Activated T-cell treated with anti-CD3 and anti-CD28 coated beads for 4 hours (primary cell): Measurements from ENCODE around the gene TJP2.

Source experiments
- DNase-seq: peaks from one replicate; pipeline ENCODE4 v3.0.0-alpha.2; 2020

The TJP2 gene

GRCh38 chr9:69237702-69238295, 63.7 kb downstream of the TJP2 start:
- DNase-seq = no peak

GRCh38 chr9:69243116-69243515, 69.0 kb downstream of the TJP2 start:
- no peak for DNase-seq

GRCh38 chr9:69246629-69247028, 72.6 kb downstream of the TJP2 start:
- no peak for DNase-seq

DNA sequence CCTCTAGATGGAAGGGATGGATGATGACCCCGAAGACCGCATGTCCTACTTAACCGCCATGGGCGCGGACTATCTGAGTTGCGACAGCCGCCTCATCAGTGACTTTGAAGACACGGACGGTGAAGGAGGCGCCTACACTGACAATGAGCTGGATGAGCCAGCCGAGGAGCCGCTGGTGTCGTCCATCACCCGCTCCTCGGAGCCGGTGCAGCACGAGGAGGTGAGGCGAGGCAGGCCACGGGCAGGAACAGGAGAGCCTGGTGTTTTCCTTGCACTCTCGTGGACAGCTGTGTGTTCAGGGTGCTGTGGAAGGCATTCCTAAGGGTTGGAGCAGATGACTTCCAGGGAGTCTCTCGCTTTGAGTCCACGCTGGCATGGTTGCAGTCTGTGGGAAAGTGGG, 73.9 kb downstream of the TJP2 start:
- DNase-seq = no peak

DNA sequence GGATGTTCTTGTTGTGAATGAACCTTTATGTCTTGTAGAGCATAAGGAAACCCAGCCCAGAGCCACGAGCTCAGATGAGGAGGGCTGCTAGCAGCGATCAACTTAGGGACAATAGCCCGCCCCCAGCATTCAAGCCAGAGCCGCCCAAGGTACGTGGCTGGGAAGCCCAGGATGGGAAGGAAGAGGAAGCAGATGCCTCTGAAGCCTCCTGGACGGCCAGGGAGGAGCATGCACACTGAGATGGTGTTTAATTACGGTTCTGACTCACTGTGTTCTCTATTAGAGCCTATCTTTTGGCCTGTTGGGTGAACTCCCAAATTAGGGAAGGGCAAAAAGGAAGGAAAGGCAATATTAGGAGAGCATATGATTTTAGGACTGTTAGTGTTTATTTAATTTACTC, 75.3 kb downstream of the TJP2 start:
- DNase-seq = no peak

DNA sequence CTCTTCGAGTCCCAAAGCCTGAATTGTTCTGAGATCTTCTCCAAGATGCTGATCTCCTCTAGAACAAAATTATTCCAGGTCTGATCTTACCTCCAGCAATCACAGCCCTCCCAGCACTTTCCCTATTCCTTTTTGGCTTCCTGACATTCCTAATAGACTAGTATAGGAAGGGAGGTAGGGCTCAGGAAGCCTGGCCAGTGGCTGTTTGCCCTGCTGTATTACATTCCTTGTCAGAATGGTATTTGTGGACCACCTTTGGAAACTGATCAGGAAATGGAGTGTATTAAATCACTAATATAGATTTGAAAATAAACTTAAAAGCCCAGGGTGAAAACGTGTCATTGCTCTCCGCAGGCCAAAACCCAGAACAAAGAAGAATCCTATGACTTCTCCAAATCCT, 76.6 kb downstream of the TJP2 start:
- DNase-seq = no peak

GRCh38 chr9:69252436-69252835, 78.4 kb downstream of the TJP2 start:
- DNase-seq = no peak

DNA sequence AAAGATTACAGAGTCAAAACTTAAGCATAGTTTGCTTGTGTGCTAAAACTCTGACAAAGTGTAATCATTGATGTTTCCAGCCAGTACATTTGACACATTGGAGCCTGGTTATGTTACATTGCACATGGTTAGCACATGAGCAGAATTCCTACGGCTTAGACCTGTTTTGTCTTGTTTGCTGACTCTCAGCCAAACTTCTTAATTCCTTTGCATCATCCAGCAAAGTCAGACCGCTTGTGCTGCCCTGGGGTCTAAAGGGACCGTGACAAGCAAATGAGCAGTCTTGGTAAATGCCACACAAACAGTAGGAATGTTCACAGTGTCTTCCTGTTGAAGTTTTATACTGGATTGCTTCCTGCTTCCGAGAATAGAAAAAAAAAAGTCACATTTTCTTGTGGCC, 79.0 kb downstream of the TJP2 start:
- DNase-seq = no peak

- DNase-seq = no peak
These were observed 80.1 kb downstream of the TJP2 start for GRCh38 chr9:69254223-69254622.

- DNase-seq = no peak
These were observed 81.5 kb downstream of the TJP2 start for GRCh38 chr9:69255591-69255990.

DNA sequence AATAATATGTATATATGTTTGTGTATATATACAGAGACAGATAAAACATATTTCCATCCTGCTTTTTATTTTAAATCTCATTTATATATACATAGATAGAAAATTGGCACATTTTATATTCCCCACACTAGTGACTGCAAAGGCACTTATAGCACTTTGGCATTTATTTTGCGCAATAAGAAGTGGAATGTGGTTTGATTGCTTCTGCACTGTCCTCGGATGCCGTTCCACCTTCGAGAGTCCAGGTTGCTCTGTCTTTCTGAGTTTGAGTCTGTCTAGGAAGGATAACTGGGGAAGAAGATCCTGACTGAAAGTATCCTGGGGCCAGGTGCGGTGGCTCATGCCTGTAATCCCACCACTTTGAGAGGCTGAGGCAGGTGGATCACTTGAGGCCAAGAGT, 84.5 kb downstream of the TJP2 start:
- DNase-seq = no peak

GRCh38 chr9:69260161-69260560, 86.1 kb downstream of the TJP2 start:
- no peak for DNase-seq

- no peak for DNase-seq
These were observed 87.6 kb downstream of the TJP2 start for GRCh38 chr9:69261636-69262035.

DNA sequence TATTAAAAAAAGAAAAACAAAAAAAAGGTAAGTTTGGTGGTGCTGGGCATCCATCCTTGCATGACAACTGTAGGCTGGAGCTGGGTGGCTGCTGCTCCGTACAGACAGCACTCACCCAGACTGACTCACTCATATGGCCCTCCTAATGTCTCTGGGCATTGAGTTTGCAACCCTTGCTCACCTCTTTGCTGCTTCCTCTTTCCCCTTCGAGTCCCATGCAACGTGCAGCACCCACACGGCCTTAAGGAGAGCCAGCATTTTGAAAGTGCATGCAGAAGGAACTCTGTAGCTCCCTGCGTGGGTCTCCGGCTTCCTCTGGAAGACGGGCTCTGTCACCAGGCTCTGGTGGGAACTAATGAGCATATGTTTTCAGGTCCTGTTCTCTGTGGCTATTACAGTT, 90.4 kb downstream of the TJP2 start:
- DNase-seq = no peak

- DNase-seq = no peak
These were observed 91.8 kb downstream of the TJP2 start for GRCh38 chr9:69265891-69266290.

DNA sequence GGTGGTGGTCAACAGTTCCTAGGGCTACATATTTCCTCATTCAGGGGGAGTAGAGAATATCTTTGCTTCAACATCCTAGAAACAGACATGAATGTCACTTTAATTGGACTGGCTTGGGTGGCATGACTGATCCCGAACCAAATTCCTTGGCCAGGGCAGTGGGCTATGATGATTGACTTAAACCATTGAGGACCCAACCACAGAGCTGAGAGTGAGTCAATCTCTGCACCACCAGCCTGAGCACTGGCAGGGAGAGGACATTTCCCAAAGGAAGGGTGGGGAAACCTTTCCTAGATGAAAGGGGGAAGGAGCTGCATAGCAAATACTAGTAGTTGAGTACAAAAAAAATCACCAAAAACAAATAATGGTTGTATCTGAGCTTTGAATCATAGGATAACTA, 98.1 kb downstream of the TJP2 start:
- DNase-seq = no peak

DNA sequence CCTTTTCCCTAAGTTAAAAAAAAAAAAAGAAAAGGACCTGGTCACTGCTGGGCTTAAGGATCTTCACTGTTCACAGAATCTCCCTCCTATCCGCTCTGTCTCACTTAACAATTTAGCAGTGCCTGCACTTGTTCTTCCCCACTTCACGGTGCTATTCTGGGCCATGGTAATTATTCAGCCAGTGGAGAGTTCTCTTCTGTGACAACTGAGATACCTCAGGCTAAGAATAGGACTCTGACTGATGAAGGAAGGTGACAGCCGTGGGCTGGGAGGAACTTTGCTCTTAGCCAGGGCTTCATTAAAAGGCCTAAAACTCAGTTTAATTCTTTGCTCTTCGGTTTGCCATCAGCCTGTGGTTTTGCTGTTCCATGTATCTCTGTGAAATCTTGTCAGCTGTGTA, 99.1 kb downstream of the TJP2 start:
- no peak for DNase-seq

DNA sequence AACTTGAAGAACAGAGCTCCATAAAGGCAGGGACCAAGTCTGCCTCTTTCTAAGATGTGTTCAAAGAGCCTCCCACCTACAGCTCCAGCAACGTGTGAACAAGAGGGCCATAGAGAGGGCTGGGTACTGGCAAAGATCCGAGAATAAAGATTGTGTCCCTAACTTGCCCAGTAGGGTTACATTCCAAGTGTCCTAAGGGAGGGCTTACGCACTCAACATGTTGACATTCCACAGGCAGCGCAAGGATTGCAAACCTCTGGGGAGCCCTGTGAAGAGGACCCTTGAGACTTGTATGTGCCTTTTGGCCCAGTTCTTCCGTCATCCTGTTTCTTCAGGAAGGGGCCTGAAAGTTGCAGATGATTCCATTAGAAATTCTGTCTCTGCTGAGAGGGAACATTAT, 102.7 kb downstream of the TJP2 start:
- no peak for DNase-seq

DNA sequence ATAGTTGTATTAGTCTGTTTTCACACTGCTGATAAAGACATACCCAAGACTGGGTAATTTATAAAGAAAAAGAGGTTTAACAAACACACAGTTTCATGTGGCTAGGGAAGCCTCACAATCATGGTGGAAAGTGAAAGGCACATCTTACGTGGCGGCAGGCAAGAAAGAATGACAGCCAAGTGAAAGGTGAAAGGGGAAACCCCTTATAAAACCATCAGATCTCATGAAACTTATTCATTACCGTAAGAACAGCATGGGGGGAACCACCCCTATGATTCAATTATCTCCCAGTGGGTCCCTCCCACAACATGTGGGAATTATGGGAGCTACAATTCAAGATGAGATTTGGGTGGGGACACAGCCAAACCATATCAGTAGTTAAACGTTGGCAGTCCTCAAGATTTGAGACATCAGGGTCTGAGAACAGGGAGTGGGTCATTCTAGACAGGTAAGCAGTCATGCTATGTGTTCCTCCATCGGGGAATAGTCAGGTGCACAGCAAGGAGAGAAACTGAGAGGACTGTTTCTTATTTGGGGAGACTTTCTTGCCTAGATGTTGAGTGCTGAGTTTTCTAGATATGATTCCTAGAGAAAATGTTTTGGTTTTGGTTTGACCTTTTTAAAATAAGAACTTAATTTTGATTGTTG, 105.1 kb downstream of the TJP2 start:
- no peak for DNase-seq

DNA sequence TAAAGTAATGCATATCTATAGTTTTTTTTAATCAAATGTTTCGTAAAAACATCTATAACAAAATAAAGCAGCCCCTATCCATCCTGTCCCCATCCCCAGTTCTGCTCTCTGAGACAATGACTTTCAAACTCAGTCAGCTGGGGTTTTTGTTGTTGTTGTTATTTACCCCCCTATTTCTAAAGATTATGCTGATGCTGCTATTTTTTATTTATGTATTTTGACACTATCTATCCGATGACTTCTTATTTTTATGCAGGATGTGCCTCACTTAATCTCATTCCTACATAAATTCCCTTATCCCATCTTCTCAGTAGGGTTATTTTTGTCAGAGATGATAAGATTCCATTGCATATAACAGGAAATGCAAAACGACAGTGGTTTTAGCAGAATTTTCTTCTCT, 105.7 kb downstream of the TJP2 start:
- DNase-seq = no peak

- no peak for DNase-seq
These were observed 108.9 kb downstream of the TJP2 start for GRCh38 chr9:69283003-69283402.

DNA sequence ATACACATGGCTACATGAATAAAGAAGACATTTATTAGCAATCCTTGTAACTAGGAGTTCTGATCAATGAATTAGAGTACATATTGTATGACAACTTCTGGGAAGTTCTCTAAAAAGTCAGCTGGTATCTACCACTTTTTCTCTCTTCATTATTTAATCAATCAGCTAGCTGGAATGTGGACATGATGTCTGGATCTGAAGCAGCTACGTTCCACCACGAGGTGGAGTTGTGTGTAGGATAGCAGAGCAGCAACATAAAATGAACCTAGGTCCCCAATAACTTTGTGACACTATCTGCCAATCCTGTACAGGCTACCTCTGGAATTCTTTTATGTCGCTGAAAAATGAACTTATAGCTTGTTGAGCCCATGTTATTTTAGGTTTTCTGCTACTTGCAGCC, 118.0 kb downstream of the TJP2 start:
- no peak for DNase-seq

GRCh38 chr9:69293156-69293555, 119.1 kb downstream of the TJP2 start:
- DNase-seq = no peak

DNA sequence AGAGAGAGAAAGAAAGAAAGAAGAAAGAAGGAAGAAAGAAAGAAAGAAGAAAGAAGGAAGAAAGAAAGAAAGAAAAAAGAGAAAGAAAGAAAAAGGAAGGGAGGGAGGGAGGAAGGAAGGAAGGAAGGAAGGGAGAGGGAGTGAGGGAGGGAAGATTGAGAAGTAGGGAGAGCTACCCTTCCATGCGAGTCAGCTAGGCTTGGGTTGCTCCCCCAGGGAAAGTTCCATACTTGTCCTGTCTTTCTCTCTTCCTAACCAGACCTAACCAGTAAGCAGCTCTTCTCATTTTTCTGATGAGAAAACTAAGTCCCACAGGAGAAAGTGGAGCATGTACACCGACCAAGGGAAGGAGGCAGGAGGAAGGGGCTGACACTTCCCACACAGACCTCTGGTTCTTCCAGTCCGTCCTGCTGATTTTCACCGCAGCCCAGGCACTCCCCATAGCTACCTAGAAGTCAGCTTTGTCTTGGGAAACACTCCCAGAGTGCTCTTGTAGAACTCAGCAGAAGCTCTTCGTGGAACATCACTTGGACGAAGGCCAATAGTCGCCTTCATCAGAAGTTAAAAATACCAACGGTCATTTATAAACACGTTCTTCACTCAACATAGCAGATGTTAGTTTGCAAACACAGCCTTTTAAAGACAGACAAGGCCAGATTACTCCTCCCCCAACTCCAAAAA, 121.9 kb downstream of the TJP2 start:
- no peak for DNase-seq
